ENCODE measurements around the gene CLEC4G.

CLEC4G gene

DNA sequence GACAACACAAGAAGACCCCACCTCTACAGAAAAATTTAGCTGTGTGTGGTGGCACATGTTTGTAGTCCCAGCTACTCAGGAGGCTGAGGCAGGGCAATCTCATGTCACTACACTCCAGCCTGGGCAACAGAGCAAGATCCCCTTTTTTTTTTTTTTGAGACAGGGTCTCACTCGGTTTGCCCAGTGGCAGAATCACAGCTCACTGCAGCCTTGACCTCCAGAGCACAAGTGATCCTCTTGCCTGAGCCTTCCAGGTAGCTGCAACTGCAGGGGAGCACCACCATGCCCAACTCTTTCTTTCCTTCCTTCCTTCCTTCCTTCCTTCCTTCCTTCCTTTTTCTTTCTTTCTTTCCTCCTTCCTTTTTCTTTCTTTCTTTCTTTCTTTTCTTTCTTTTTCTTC lies 4.2 kb upstream of the CLEC4G start:
- intact Hi-C loops (cut with DNase I; ENCODE audit: low total_unique reads): no loop called here
- DNase-seq: no peak
- peaks cover 0 to 21% of the 10 kb centered on the region in 2 donors for H3K27me3 ChIP-seq
- no peak overlapping the region for H3K4me3 ChIP-seq
- H3K9me3 ChIP-seq: no peaks in the 10 kb centered on the region
- no peak for TF ChIP-seq CTCF (IDR thresholded peaks at IDR 0.05)
- H3K4me1 ChIP-seq: no peaks in the 10 kb centered on the region
- no peaks in the 10 kb centered on the region for H3K36me3 ChIP-seq
- no peak overlapping the region for H3K27ac ChIP-seq

DNA sequence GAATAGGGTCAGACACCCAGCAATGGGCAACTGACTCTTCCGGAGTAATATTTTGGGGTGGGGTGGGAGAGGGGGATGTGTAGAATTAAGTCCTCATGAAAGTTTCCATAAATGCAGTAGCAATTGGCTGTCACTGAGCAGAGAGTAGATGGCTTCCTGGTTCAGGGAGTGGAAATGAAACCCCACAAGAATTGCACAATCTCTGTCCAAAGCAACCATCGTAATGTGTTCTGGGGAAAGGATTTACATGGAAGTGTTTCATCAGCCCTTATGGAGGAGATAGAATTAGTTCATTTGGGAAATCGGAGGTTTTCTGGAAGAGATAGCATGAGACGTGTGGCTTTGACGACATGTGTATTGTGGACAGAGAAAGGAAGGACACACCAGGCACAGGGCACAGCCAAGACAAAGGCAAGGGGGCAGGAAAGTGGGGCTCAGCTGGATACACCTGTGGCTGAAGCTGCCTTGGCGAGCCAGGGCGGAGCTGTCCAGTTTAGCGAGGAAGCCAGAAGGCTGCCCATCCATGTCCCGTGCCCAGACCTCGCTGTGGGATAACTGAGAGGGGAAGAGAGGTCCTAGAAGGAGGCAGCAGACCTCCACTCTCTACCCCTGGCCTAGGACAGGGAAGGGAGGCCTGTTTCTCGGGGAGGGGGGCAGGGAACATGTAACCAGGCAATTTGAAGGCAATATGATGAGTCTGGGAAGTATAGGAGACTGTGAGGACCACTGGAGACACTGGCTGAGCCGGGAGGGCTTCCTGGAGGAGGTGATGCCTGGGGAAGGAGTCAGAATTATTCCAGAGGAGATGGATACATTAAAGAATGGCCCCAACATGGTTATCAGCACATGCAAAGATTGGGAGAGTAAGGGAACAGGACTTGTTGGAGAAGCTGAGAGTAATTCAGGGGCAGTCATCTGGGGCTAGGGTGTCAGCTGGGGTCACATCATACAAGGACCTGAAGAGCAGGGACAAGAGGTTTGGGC lies 2.6 kb upstream of the CLEC4G start:
- H3K36me3 ChIP-seq: no peaks in the 10 kb centered on the region
- no peak overlapping the region for H3K4me3 ChIP-seq
- no peaks in the 10 kb centered on the region for H3K4me1 ChIP-seq
- intact Hi-C loops (cut with DNase I; ENCODE audit: low total_unique reads): no loop called here
- no peak for TF ChIP-seq CTCF (IDR thresholded peaks at IDR 0.05)
- no peak for DNase-seq
- no peaks in the 10 kb centered on the region for H3K9me3 ChIP-seq
- H3K27me3 ChIP-seq: peaks cover 0 to 37% of the 10 kb centered on the region in 2 donors
- no peak overlapping the region for H3K27ac ChIP-seq

GRCh38 chr19:7733376-7733775 lies 1.5 kb upstream of the CLEC4G start:
- DNase-seq: no peak
- no peaks in the 10 kb centered on the region for H3K4me1 ChIP-seq

DNA sequence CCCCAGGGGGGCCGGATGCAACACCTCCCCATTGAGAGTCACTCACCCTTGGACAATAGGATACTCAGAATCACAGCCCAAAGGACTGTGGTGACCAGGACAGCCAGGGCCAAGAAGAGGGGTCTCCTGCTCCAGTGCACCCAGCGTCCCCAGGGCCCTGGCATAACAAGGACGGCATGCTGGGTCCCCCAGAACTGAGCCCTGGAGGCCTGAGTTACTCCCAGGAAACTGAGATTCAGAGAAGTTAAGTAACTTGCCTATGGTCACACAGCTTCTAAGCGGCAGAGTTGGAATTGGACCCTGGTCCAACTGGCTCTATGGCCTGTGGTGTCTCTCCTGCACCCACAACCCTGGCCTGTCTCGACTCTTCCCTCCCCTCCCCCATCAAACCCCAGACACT lies 295 bp downstream of the CLEC4G start:
- no peak overlapping the region for H3K4me3 ChIP-seq
- H3K4me1 ChIP-seq: no peaks in the 10 kb centered on the region
- no peak for DNase-seq
- H3K27ac ChIP-seq: no peak overlapping the region
- H3K9me3 ChIP-seq: no peaks in the 10 kb centered on the region
- H3K36me3 ChIP-seq: no peaks in the 10 kb centered on the region
- intact Hi-C loops (cut with DNase I; ENCODE audit: low total_unique reads): no loop called here
- TF ChIP-seq CTCF (IDR thresholded peaks at IDR 0.05): no peak
- H3K27me3 ChIP-seq: peaks cover 0 to 51% of the 10 kb centered on the region in 2 donors

More at GRCh38 chr19:7733376-7733775, 1.5 kb upstream of the CLEC4G start:
- Histone ChIP-seq H3K27me3 (peaks cover 0 to 48% of the 10 kb centered on the region in 2 donors), H3K27ac (no peak overlapping the region), H3K36me3 (no peaks in the 10 kb centered on the region), H3K9me3 (no peaks in the 10 kb centered on the region), H3K4me3 (no peak overlapping the region)
- intact Hi-C loops (cut with DNase I; ENCODE audit: low total_unique reads): no loop called here
- no peak for TF ChIP-seq CTCF (IDR thresholded peaks at IDR 0.05)

GRCh38 chr19:7731218-7731595 lies 703 bp downstream of the CLEC4G start:
- Histone ChIP-seq H3K9me3 (no peaks in the 10 kb centered on the region), H3K36me3 (no peaks in the 10 kb centered on the region), H3K27me3 (peaks cover 0 to 51% of the 10 kb centered on the region in 2 donors), H3K4me1 (no peaks in the 10 kb centered on the region), H3K4me3 (no peak overlapping the region), H3K27ac (no peak overlapping the region)
- DNase-seq: no peak
- no peak for TF ChIP-seq CTCF (IDR thresholded peaks at IDR 0.05)
- intact Hi-C loops (cut with DNase I; ENCODE audit: low total_unique reads): no loop called here
